ENCODE data around the gene DCAF7.

DCAF7 gene

DNA sequence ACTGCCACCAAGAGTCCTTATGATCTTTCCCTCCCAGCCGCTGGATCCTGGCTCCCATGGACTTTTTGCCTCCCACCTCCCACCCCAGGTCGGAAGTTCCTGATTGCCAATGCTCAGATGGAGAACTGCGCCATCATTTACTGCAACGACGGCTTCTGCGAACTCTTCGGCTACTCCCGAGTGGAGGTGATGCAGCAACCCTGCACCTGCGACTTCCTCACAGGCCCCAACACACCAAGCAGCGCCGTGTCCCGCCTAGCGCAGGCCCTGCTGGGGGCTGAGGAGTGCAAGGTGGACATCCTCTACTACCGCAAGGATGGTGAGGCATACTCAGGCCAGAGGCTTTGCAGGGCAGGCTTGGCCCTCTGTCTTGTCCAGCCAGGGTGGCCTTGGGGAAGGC is 26.2 kb upstream of the DCAF7 start:
- DNase-seq (ENCODE audit: extremely low read depth in 1 of 2, low read depth in 1 of 2): no peak

- no peak for DNase-seq (ENCODE audit: extremely low read depth in 1 of 2, low read depth in 1 of 2)
These were observed 24.9 kb upstream of the DCAF7 start for GRCh38 chr17:63525190-63525946.

GRCh38 chr17:63526861-63527260 is 23.4 kb upstream of the DCAF7 start:
- DNase-seq (ENCODE audit: extremely low read depth in 1 of 2, low read depth in 1 of 2): no peak

GRCh38 chr17:63528183-63528582 is 22.1 kb upstream of the DCAF7 start:
- DNase-seq (ENCODE audit: extremely low read depth in 1 of 2, low read depth in 1 of 2): no peak

GRCh38 chr17:63529711-63530556 is 20.3 kb upstream of the DCAF7 start:
- no peak for DNase-seq (ENCODE audit: extremely low read depth in 1 of 2, low read depth in 1 of 2)

DNA sequence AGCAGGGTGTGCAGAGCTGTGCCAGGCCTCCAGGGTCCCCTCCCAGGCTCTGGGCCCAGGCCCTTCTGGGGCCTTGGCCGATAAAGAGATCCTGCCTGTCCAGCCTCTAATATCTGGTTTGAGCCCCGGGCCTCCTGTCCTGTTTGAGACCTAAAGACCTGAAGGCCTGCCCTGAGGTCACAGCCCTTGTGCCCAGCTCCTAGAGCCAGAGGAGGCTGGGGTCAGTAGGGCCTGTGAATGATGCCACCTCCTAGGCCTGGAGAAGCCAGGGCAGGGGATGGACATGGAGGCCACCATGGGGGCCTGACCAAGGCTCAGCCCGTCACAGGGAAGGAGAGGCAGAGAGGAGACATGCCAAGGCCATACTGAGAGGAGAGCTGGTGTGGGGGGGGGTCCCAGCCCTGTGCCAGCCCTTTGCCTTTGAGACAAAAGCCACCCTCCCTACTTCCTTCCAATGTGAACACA is 19.7 kb upstream of the DCAF7 start:
- DNase-seq (ENCODE audit: extremely low read depth in 1 of 2, low read depth in 1 of 2): no peak

GRCh38 chr17:63531022-63531965 is 19.0 kb upstream of the DCAF7 start:
- DNase-seq (ENCODE audit: extremely low read depth in 1 of 2, low read depth in 1 of 2): no peak

DNA sequence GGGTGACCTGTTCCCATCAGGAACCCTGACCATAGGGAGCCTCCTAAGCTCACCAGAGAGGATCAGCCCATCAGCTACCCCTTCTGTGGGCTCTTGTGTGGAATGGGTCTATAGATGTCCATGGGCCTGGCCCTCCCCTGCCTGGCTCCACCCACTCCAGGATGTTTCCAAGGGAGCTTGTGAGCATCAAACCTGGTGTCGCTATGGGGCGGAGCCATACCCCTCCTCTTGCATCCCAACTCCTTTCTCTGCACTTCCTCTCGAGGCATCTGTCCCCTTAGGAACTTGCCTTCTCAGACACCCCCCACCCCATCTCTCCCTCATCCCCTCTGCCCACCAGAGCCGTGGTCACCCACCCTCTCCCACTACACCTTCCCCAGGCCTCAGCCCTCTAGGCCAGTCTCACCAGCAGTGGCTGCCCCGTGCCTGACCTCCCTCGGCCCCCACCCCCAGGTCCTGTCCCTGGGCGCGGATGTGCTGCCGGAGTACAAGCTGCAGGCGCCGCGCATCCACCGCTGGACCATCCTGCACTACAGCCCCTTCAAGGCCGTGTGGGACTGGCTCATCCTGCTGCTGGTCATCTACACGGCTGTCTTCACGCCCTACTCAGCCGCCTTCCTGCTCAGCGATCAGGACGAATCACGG is 16.7 kb upstream of the DCAF7 start:
- no peak for DNase-seq (ENCODE audit: extremely low read depth in 1 of 2, low read depth in 1 of 2)

- DNase-seq (ENCODE audit: extremely low read depth in 1 of 2, low read depth in 1 of 2): no peak
These were observed 16.2 kb upstream of the DCAF7 start for GRCh38 chr17:63534078-63534570.

DNA sequence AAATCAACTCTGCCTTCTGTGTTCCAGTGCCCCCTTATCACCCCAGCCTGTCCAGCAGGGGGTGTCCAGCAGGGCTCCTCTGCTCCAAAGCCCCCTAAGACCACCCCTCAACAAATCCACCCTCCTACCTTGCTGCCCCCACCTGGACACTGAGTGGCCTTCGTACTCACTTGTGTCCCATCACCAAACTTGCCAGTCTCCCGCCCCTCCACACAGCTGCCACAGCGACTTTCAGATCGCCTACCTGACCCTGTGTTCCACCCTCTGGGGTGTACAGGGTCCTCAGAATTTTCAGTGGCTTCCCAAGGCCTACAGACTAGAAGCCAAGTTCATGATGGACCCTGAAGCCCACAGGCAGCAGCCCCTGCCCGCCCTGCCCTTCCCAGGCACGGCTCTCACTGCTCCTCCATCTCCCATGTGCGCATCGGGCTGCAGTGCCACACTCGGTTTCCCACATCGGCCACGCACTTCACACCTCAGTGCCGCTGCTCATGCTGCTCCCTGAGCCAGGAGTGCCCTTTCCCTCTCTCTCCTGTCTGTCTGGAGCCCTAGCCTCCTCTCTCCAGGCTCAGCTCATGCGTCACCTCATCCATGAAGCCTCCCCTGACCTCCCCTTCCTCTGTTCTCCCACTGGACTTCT is 15.3 kb upstream of the DCAF7 start:
- DNase-seq (ENCODE audit: extremely low read depth in 1 of 2, low read depth in 1 of 2): no peak

- no peak for DNase-seq (ENCODE audit: extremely low read depth in 1 of 2, low read depth in 1 of 2)
These were observed 14.6 kb upstream of the DCAF7 start for GRCh38 chr17:63535640-63536039.

DNA sequence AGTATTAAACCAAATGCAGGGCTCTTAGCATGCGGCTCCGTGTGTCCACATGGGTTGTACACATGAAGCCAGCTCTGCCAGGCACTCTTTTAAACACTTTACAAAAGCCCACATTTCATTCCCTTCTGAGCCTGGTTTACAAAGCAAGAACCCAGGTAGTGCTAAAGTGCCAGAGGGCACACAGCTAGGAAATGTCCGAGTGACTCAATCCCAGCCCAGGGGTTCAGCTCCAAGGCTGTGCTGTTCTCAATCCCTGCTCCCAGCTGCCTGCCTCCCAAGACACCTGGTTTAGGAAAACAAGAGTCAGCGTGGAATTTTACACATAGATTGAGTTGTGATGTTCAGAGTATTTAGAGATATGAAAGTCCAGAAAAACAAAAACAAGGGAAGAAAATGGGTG is 13.3 kb upstream of the DCAF7 start:
- DNase-seq (ENCODE audit: extremely low read depth in 1 of 2, low read depth in 1 of 2): no peak

DNA sequence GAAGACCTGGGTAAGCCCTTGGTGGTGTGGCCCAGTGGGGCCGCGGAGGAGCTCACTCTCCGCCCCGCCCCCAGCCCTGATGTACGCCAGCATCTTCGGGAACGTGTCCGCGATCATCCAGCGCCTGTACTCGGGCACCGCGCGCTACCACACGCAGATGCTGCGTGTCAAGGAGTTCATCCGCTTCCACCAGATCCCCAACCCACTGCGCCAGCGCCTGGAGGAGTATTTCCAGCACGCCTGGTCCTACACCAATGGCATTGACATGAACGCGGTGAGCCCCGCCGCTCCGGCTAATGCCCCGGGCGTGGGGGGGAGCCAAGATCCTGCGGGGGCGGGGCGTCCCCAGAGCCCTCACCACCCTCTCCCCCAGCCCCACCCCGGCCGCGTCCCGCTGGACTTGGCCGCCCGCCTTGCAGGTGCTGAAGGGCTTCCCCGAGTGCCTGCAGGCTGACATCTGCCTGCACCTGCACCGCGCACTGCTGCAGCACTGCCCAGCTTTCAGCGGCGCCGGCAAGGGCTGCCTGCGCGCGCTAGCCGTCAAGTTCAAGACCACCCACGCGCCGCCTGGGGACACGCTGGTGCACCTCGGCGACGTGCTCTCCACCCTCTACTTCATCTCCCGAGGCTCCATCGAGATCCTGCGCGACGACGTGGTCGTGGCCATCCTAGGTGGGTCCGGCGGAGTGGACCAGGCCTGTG is 12.1 kb upstream of the DCAF7 start:
- no peak for DNase-seq (ENCODE audit: extremely low read depth in 1 of 2, low read depth in 1 of 2)

- DNase-seq (ENCODE audit: extremely low read depth in 1 of 2, low read depth in 1 of 2): no peak
These were observed 11.3 kb upstream of the DCAF7 start for GRCh38 chr17:63538693-63539595.

- DNase-seq (ENCODE audit: extremely low read depth in 1 of 2, low read depth in 1 of 2): no peak
These were observed 9.7 kb upstream of the DCAF7 start for GRCh38 chr17:63540590-63540989.

- no peak for DNase-seq (ENCODE audit: extremely low read depth in 1 of 2, low read depth in 1 of 2)
These were observed 8.1 kb upstream of the DCAF7 start for GRCh38 chr17:63542218-63542545.

GRCh38 chr17:63542942-63543821 is 7.1 kb upstream of the DCAF7 start:
- DNase-seq (ENCODE audit: extremely low read depth in 1 of 2, low read depth in 1 of 2): no peak
